ENCODE measurements around the gene CNTFR. TPM values are rescaled to one million over a fixed set of nuclear protein-coding genes. Genes with fewer than 3 reads are reported as not detected.

Gene CNTFR
- total and polyA plus RNA-seq, 2 of the 8 experiments (the other 6 are each of a cell fraction or from before 2014, with no cell fraction given): 1.2 to 4.2 TPM

DNA sequence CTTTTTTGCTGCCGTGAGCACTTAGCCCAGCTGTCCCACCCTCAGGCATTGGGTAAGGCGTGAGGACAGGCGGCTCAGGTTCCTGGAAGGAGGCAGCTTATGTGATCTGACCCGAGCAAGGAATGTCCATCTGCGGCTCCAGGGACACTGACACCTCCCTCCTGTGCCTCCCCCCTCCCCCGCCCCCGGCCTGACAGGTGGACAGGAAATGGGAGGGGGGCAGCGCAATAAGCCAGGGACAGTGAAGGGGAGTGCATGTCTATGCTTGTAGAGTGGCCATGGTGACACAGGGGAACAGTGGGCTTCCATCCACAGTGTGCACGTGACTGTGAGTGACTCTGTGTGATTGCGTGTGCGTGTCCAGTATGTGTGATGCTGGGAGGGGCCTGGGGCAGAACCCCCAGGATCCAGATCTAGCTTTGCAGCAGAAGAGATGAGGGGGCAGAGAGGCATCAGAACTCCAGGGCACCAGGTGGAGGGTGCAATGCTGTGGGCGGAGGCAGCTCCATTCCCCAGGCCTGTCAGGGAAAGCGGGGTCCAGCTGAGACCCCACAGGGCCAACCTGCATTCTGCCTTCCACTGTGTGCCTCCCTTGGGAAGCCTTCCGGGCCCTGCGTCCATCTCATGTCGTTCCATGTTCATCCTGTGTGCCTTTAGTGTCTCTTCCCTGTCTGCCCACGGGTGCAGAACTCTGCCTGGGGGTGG, 30.5 kb downstream of the CNTFR start:
- no peak overlapping the region for H3K56ac ChIP-seq (replicated peaks; ENCODE audit: insufficient read length, low read depth, low read length)
- no peak overlapping the region for H3K23ac ChIP-seq (ENCODE audit: insufficient read length)
- peak overlapping the region; percentile 36; the same call in 1 of the 2 replicates for H2BK5ac ChIP-seq (ENCODE audit: low read depth, low read length)
- H3K23me2 ChIP-seq (ENCODE audit: low read depth, low read length): no peaks in the 10 kb centered on the region
- FAIRE-seq (no peak), DNase-seq (ENCODE audit: low read depth in 1 of 2, low spot score in 2 of 2) (no peak)
- no peak overlapping the region for H4K5ac ChIP-seq (ENCODE audit: insufficient read length, low read depth, low read length)
- 0 out of 4 replicates have a peak, but pooled peaks cover 0 to 3% of the 10 kb centered on the region in 2 experiments for H3K9me3 ChIP-seq (ENCODE audit: insufficient read depth in 2 of 2, low read depth in 1 of 2, low read length in 1 of 2)
- no peak overlapping the region; a peak in 1 of 4 replicates for H3K4me2 ChIP-seq (ENCODE audit: insufficient read depth in 1 of 2, low read depth in 2 of 2, low read length in 2 of 2)
- no peak overlapping the region; the same call in 1 of the 2 replicates for H2AK5ac ChIP-seq (ENCODE audit: low read depth, low read length)
- ChIA-PET CTCF (ENCODE audit: partially characterized antibody) (interaction anchor here (0.6 to 11.9 kb wide), 14 partner anchors 11 to 155 kb away, joined by 3 to 241 read pairs (median 6); no protein-coding TSS in a partner anchor), POLR2A (ENCODE audit: partially characterized antibody) (interaction anchor here (0.6 to 1.9 kb wide), 5 partner anchors 11 to 44 kb away, joined by 3 to 5 read pairs (median 3); no protein-coding TSS in a partner anchor)
- no peak overlapping the region for H4K91ac ChIP-seq (replicated peaks; ENCODE audit: insufficient read length, low read length)
- H4K20me1 ChIP-seq (replicated peaks in 1 of 2; ENCODE audit: control insufficient read depth in 1 of 2, insufficient read depth in 2 of 2, low read length in 2 of 2): no peaks in the 10 kb centered on the region
- TF ChIP-seq KDM1A (IDR thresholded peaks at IDR 0.05; ENCODE audit: borderline replicate concordance, low read length) (no peak), NANOG (IDR thresholded peaks at IDR 0.05; ENCODE audit: insufficient read depth, low read depth, low read length, poor library complexity, severe bottlenecking) (no peak)
- 0 out of 2 replicates have a peak overlapping the region, but pooled peaks have one; percentile 43 for H3K18ac ChIP-seq (ENCODE audit: extremely low read depth, low read length)
- peaks cover 10 to 29% (median 22%) of the 10 kb centered on the region in 4 experiments for H3K4me1 ChIP-seq (replicated peaks in 1 of 4; ENCODE audit: control insufficient read depth in 3 of 4, insufficient read depth in 4 of 4, low read length in 3 of 4)
- H2BK120ac ChIP-seq (replicated peaks; ENCODE audit: low read depth, low read length): no peak overlapping the region
- no peaks in the 10 kb centered on the region for H3K36me3 ChIP-seq (ENCODE audit: control insufficient read depth in 2 of 4, insufficient read depth in 4 of 4, low read length in 3 of 4)
- H3K79me2 ChIP-seq (ENCODE audit: control insufficient read depth in 1 of 2, insufficient read depth in 2 of 2, low read length in 2 of 2): no peaks in the 10 kb centered on the region
- 73% methylated on average over 15 of the region's 17 CpGs; no CpG with 5 or more reads in 1 of the 2 experiments for WGBS, 2 experiments (ENCODE audit: extremely low coverage in 1 of 2, insufficient coverage in 1 of 2, insufficient read length in 1 of 2, insufficient replicate concordance in 2 of 2, low coverage in 1 of 2, low lambda C conversion rate in 2 of 2, missing lambda C conversion rate in 1 of 2)
- no peak overlapping the region for H2AFZ ChIP-seq (ENCODE audit: low read length)
- H2BK15ac ChIP-seq (ENCODE audit: low read length): 0 out of 2 replicates have a peak overlapping the region, but pooled peaks have one; percentile 31
- H3K27me3 ChIP-seq (replicated peaks in 1 of 4; ENCODE audit: control insufficient read depth in 3 of 4, extremely low read depth in 1 of 4, insufficient read depth in 3 of 4, low read length in 3 of 4): no peaks in the 10 kb centered on the region; a peak in 3 of 7 replicates
- H4K8ac ChIP-seq (ENCODE audit: extremely low read depth, insufficient read depth, low read length): 0 out of 2 replicates have a peak overlapping the region, but pooled peaks have one; percentile 6
- no peak overlapping the region for H3K4ac ChIP-seq (replicated peaks; ENCODE audit: insufficient read length, low read depth, low read length)
- H3K4me3 ChIP-seq (ENCODE audit: extremely low read depth in 1 of 4, insufficient read depth in 2 of 4, low read depth in 3 of 4, low read length in 4 of 4): no peak overlapping the region
- H3K14ac ChIP-seq (ENCODE audit: insufficient read length): no peak overlapping the region
- 0 out of 2 replicates have a peak, but pooled peaks cover 2% of the 10 kb centered on the region for H3K79me1 ChIP-seq (ENCODE audit: low read depth, low read length)
- no peak overlapping the region for H3K9ac ChIP-seq (replicated peaks in 1 of 4; ENCODE audit: extremely low read depth in 1 of 4, low read depth in 3 of 4, low read length in 3 of 4)
- H2BK12ac ChIP-seq (ENCODE audit: low read depth, low read length): peak overlapping the region; percentile 68; the same call in 1 of the 2 replicates
- H3K27ac ChIP-seq (ENCODE audit: low read depth, low read length): no peak overlapping the region
- H2BK20ac ChIP-seq (ENCODE audit: low read length): no peak overlapping the region

All from H1 (cell line).